ENCODE results near the gene TMPRSS4.

TMPRSS4 gene

DNA sequence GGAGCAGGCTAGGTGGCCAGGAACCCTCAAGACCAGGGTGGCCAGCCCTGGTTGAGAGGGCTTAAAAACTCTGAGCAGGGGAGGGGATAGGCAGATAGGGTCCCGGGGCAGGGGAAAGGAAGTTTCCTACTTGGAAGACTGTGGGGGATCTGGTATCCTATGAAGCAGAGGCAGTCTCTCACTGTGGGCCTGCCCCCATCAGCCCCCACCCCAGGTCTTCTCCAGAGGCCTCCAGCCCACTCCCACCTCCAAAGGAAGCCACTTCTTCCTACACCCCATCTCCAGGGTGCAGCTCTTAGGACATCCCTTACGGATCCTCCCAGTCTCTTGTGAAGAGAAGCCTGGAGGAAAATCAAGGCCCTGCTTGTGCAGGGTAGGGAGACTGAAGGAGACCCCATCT lies 59.5 kb downstream of the TMPRSS4 start:
- Histone ChIP-seq H3K4me3 (ENCODE audit: low read length, poor library complexity, severe bottlenecking) (no peak overlapping the region), H3K27me3 (ENCODE audit: insufficient read depth, low read length, poor library complexity, severe bottlenecking) (no peaks in the 10 kb centered on the region)

DNA sequence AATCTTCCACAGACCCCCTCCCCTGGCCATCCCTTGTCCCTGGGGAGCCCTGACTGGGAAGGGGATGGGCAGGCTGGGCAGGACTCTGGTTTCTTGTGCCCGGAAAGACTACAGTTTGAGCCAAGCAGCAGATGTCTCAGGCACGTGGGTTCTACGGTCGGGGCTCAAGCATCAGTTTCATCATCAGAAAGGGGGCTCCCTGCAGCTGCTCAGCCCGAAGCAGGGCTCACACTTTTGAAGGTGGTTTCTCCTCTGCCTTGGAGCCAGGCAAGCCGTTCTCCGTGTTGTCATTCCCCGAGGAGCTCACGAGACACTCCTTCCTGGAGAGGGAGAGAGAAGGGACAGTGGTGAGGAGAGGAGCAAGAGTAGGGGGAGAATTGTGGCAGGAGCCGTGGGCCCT lies 59.9 kb downstream of the TMPRSS4 start:
- Histone ChIP-seq H4K20me1 (ENCODE audit: insufficient read depth, low read length, poor library complexity, severe bottlenecking) (no peaks in the 10 kb centered on the region), H3K36me3 (ENCODE audit: insufficient read depth, low read length) (no peaks in the 10 kb centered on the region), H3K9ac (ENCODE audit: low read depth, low read length, poor library complexity, severe bottlenecking) (no peak overlapping the region), H3K9me2 (replicated peaks; ENCODE audit: low read depth, low read length) (no peaks in the 10 kb centered on the region), H2AFZ (ENCODE audit: low read length) (no peak overlapping the region), H3K27me3 (ENCODE audit: insufficient read depth, low read length, poor library complexity, severe bottlenecking) (no peaks in the 10 kb centered on the region), H3K4me1 (ENCODE audit: insufficient read depth, low read length, poor library complexity, severe bottlenecking) (no peaks in the 10 kb centered on the region), H3F3A (ENCODE audit: low read depth) (no peaks in the 10 kb centered on the region), H3K4me2 (ENCODE audit: low read depth, low read length, poor library complexity, severe bottlenecking) (no peak overlapping the region), H3K9me3 (ENCODE audit: insufficient read depth, low read depth, low read length) (no peaks in the 10 kb centered on the region), H3K4me3 (ENCODE audit: low read length, poor library complexity, severe bottlenecking) (no peak overlapping the region), H3K79me2 (ENCODE audit: insufficient read depth, low read length) (no peaks in the 10 kb centered on the region)
- no peak for TF ChIP-seq EZH2phosphoT487 (IDR thresholded peaks at IDR 0.05; ENCODE audit: borderline replicate concordance)
- TF ChIP-seq, protein P1, sequence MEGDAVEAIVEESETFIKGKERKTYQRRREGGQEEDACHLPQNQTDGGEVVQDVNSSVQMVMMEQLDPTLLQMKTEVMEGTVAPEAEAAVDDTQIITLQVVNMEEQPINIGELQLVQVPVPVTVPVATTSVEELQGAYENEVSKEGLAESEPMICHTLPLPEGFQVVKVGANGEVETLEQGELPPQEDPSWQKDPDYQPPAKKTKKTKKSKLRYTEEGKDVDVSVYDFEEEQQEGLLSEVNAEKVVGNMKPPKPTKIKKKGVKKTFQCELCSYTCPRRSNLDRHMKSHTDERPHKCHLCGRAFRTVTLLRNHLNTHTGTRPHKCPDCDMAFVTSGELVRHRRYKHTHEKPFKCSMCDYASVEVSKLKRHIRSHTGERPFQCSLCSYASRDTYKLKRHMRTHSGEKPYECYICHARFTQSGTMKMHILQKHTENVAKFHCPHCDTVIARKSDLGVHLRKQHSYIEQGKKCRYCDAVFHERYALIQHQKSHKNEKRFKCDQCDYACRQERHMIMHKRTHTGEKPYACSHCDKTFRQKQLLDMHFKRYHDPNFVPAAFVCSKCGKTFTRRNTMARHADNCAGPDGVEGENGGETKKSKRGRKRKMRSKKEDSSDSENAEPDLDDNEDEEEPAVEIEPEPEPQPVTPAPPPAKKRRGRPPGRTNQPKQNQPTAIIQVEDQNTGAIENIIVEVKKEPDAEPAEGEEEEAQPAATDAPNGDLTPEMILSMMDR (conservative IDR thresholded peaks at IDR 0.05; ENCODE audit: low read length), result no peak

More for the DNA sequence above, 59.5 kb downstream of the TMPRSS4 start:
- H2AFZ ChIP-seq (ENCODE audit: low read length), result no peak overlapping the region
- no peak overlapping the region for H3K4me2 ChIP-seq (ENCODE audit: low read depth, low read length, poor library complexity, severe bottlenecking)
- H3K36me3 ChIP-seq (ENCODE audit: insufficient read depth, low read length), result no peaks in the 10 kb centered on the region
- no peaks in the 10 kb centered on the region for H3K9me2 ChIP-seq (replicated peaks; ENCODE audit: low read depth, low read length)
- no peaks in the 10 kb centered on the region for H3K4me1 ChIP-seq (ENCODE audit: insufficient read depth, low read length, poor library complexity, severe bottlenecking)
- no peaks in the 10 kb centered on the region for H3K79me2 ChIP-seq (ENCODE audit: insufficient read depth, low read length)
- H4K20me1 ChIP-seq (ENCODE audit: insufficient read depth, low read length, poor library complexity, severe bottlenecking), result no peaks in the 10 kb centered on the region
- no peak overlapping the region for H3K9ac ChIP-seq (ENCODE audit: low read depth, low read length, poor library complexity, severe bottlenecking)
- TF ChIP-seq EZH2phosphoT487 (IDR thresholded peaks at IDR 0.05; ENCODE audit: borderline replicate concordance), result no peak
- TF ChIP-seq, protein P1 (conservative IDR thresholded peaks at IDR 0.05; ENCODE audit: low read length), result no peak
- no peaks in the 10 kb centered on the region for H3F3A ChIP-seq (ENCODE audit: low read depth)
- H3K9me3 ChIP-seq (ENCODE audit: insufficient read depth, low read depth, low read length), result no peaks in the 10 kb centered on the region

- Histone ChIP-seq H3K79me2 (ENCODE audit: insufficient read depth, low read length) (no peaks in the 10 kb centered on the region), H3K9me3 (ENCODE audit: insufficient read depth, low read depth, low read length) (no peaks in the 10 kb centered on the region), H3K36me3 (ENCODE audit: insufficient read depth, low read length) (no peaks in the 10 kb centered on the region), H3K4me3 (ENCODE audit: low read length, poor library complexity, severe bottlenecking) (no peak overlapping the region), H3K4me1 (ENCODE audit: insufficient read depth, low read length, poor library complexity, severe bottlenecking) (no peaks in the 10 kb centered on the region), H2AFZ (ENCODE audit: low read length) (no peak overlapping the region), H3K27me3 (ENCODE audit: insufficient read depth, low read length, poor library complexity, severe bottlenecking) (no peaks in the 10 kb centered on the region), H3F3A (ENCODE audit: low read depth) (no peaks in the 10 kb centered on the region), H3K9me2 (replicated peaks; ENCODE audit: low read depth, low read length) (no peaks in the 10 kb centered on the region), H3K9ac (ENCODE audit: low read depth, low read length, poor library complexity, severe bottlenecking) (no peak overlapping the region), H4K20me1 (ENCODE audit: insufficient read depth, low read length, poor library complexity, severe bottlenecking) (no peaks in the 10 kb centered on the region), H3K4me2 (ENCODE audit: low read depth, low read length, poor library complexity, severe bottlenecking) (no peak overlapping the region)
- no peak for TF ChIP-seq EZH2phosphoT487 (IDR thresholded peaks at IDR 0.05; ENCODE audit: borderline replicate concordance)
- TF ChIP-seq, protein P1 (conservative IDR thresholded peaks at IDR 0.05; ENCODE audit: low read length), result no peak
These were observed 62.1 kb downstream of the TMPRSS4 start for GRCh38 chr11:118138839-118139420.
